ENCODE measurements around the gene COG5. TPM values are rescaled to one million over a fixed set of nuclear protein-coding genes. Genes with fewer than 3 reads are reported as not detected.
"Not testable (repeated sequence)": the region's sequence is repeated elsewhere in the genome, so short reads cannot be mapped to it uniquely, and the experiment has no call there.

The COG5 gene
- total and polyA plus RNA-seq, 10 of the 15 experiments (the other 5 are each of a cell fraction or from before 2014, with no cell fraction given): 5.5 to 27.9 (median 15.6) TPM

DNA sequence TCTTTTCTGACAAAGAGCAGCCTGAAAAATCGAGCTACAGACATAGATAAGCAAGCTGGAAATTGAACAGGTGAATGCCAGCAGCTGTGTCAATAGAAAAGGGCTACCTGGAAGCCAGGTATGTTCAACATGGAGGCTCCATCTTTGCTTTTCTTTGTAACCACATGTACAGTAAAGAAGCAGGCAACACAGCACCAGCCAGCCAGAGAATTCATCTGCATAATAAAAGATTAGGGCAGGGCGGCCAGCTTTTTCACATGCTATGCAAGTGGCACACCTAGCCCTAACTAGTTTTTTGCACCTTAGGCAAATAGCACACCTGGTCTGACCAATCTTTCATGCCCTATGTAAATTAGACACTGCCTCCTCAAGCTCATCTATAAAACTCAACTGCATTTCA is 25.7 kb downstream of the COG5 start (continued):
- TF ChIP-seq BCL3 (IDR thresholded peaks at IDR 0.05; ENCODE audit: borderline replicate concordance, insufficient read depth, low read depth, low read length, poor library complexity, severe bottlenecking) (no peak), IKZF1 (conservative IDR thresholded peaks at IDR 0.05) (no peak), POLR2A (IDR thresholded peaks at IDR 0.05; ENCODE audit: low read depth, low read length) (no peak), ZZZ3 (IDR thresholded peaks at IDR 0.05; ENCODE audit: control insufficient read depth, insufficient read length, low read depth) (no peak)

DNA sequence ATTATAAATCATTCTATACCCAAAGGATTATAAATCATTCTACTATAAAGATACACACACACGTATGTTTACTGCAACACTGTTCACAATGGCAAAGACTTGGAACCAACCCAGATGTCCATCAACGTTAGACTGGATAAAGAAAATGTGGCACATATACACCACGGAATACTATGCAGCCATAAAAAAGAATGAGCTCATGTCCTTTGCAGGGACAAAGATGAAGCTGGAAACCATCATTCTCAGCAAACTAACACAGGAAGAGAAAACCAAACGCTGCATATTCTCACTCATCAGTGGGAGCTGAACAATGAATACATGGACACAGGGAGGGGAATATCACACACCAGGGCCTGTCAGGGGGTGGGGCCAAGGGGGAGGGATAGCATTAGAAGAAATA is 26.5 kb downstream of the COG5 start:
- H2AFZ ChIP-seq (ENCODE audit: control insufficient read depth, low read depth, low read length); H3K9ac ChIP-seq (ENCODE audit: control insufficient read depth, insufficient read depth, low read length); DNase-seq (ENCODE audit: low read depth, low spot score); H3K27ac ChIP-seq (ENCODE audit: control insufficient read depth, insufficient read depth); H3K79me2 ChIP-seq (ENCODE audit: control insufficient read depth, insufficient read depth, low read length); POLR2A ChIA-PET; H3K9me3 ChIP-seq (replicated peaks; ENCODE audit: control insufficient read depth, insufficient read depth, low read length); intact Hi-C loops (cut with micrococcal nuclease; ENCODE audit: unreplicated experiment); SMC1A ChIA-PET (ENCODE audit: uncharacterized antibody, unreplicated experiment); in situ Hi-C loops (cut with MboI); H3K4me1 ChIP-seq (ENCODE audit: control insufficient read depth, insufficient read depth, low read length); H3K4me3 ChIP-seq; H3K4me2 ChIP-seq (ENCODE audit: control insufficient read depth, insufficient read depth); H3K27me3 ChIP-seq (replicated peaks in 1 of 2; ENCODE audit: control insufficient read depth in 2 of 2, insufficient read depth in 2 of 2, low read length in 1 of 2); BruUV-seq (replicated peaks); FAIRE-seq; RAD21 ChIA-PET (ENCODE audit: unreplicated experiment); H3K36me3 ChIP-seq (ENCODE audit: control insufficient read depth in 2 of 2, insufficient read depth in 2 of 2, low read length in 1 of 2); ATAC-seq; H4K20me1 ChIP-seq (ENCODE audit: control insufficient read depth, insufficient read depth): not testable (repeated sequence)
- 95% methylated on average over 4 of the region's 4 CpGs for WGBS (ENCODE audit: insufficient coverage, insufficient replicate concordance, low lambda C conversion rate, missing lambda C conversion rate)
- CTCF ChIA-PET: interaction anchor here (0.6 kb wide), 1 partner anchor 357 kb away, joined by 3 read pairs; no protein-coding TSS in a partner anchor

DNA sequence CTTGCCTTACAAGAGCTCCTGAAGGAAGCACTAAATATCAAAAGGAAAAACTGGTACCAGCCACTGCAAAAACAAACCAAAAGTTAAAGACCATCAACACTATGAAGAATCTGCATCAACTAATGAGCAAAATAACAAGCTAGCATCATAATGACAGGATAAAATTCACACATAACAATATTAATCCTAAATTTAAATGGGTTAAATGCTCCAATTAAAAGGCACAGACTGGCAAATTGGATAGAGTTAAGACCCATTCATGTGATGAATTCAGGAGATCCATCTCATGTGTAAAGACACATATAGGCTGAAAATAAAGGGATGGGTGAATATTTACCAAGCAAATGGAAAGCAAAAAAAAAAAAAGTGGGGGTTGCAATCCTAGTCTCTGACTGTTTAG is 29.6 kb downstream of the COG5 start:
- no TSS peak for BruUV-seq (replicated peaks)
- Histone ChIP-seq H3K4me2 (ENCODE audit: control insufficient read depth, insufficient read depth) (no peak overlapping the region), H3K27me3 (replicated peaks in 1 of 2; ENCODE audit: control insufficient read depth in 2 of 2, insufficient read depth in 2 of 2, low read length in 1 of 2) (no peaks in the 10 kb centered on the region), H3K27ac (ENCODE audit: control insufficient read depth, insufficient read depth) (no peak overlapping the region), H3K9ac (ENCODE audit: control insufficient read depth, insufficient read depth, low read length) (no peak overlapping the region), H3K79me2 (ENCODE audit: control insufficient read depth, insufficient read depth, low read length) (no peaks in the 10 kb centered on the region), H4K20me1 (ENCODE audit: control insufficient read depth, insufficient read depth) (no peaks in the 10 kb centered on the region), H3K36me3 (ENCODE audit: control insufficient read depth in 2 of 2, insufficient read depth in 2 of 2, low read length in 1 of 2) (no peaks in the 10 kb centered on the region; a peak in 1 of 4 replicates), H2AFZ (ENCODE audit: control insufficient read depth, low read depth, low read length) (no peak overlapping the region), H3K4me1 (ENCODE audit: control insufficient read depth, insufficient read depth, low read length) (no peaks in the 10 kb centered on the region), H3K4me3 (no peak overlapping the region), H3K9me3 (replicated peaks; ENCODE audit: control insufficient read depth, insufficient read depth, low read length) (no peaks in the 10 kb centered on the region)
- ChIA-PET SMC1A (ENCODE audit: uncharacterized antibody, unreplicated experiment) (interaction anchor here (0.9 kb wide), 1 partner anchor 71 kb away, joined by 3 read pairs; no protein-coding TSS in a partner anchor), CTCF (no interaction called here), POLR2A (no interaction called here), RAD21 (ENCODE audit: unreplicated experiment) (no interaction called here)
- DNase-seq (ENCODE audit: low read depth, low spot score) (no peak), FAIRE-seq (no peak), ATAC-seq (no peak)
- intact Hi-C loops (cut with micrococcal nuclease; ENCODE audit: unreplicated experiment) (no loop called here), in situ Hi-C loops (cut with MboI) (no loop called here)
- TF ChIP-seq SP1 (IDR thresholded peaks at IDR 0.05; ENCODE audit: low read depth, low read length) (no peak), RELA (IDR thresholded peaks at IDR 0.05; ENCODE audit: borderline replicate concordance, partially characterized antibody) (no peak), ZNF622 (IDR thresholded peaks at IDR 0.05) (no peak), HCFC1 (IDR thresholded peaks at IDR 0.05; ENCODE audit: low read length) (no peak), STAT3 (IDR thresholded peaks at IDR 0.05; ENCODE audit: low read depth, low read length) (no peak), LARP7 (IDR thresholded peaks at IDR 0.05) (no peak), SRF (IDR thresholded peaks at IDR 0.05; ENCODE audit: low read depth in 2 of 2, low read length in 2 of 2) (no peak)
- TF ChIP-seq, protein P1, sequence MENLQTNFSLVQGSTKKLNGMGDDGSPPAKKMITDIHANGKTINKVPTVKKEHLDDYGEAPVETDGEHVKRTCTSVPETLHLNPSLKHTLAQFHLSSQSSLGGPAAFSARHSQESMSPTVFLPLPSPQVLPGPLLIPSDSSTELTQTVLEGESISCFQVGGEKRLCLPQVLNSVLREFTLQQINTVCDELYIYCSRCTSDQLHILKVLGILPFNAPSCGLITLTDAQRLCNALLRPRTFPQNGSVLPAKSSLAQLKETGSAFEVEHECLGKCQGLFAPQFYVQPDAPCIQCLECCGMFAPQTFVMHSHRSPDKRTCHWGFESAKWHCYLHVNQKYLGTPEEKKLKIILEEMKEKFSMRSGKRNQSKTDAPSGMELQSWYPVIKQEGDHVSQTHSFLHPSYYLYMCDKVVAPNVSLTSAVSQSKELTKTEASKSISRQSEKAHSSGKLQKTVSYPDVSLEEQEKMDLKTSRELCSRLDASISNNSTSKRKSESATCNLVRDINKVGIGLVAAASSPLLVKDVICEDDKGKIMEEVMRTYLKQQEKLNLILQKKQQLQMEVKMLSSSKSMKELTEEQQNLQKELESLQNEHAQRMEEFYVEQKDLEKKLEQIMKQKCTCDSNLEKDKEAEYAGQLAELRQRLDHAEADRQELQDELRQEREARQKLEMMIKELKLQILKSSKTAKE (IDR thresholded peaks at IDR 0.05; ENCODE audit: low read depth, poor library complexity, severe bottlenecking): no peak
- TF ChIP-seq, protein P2, sequence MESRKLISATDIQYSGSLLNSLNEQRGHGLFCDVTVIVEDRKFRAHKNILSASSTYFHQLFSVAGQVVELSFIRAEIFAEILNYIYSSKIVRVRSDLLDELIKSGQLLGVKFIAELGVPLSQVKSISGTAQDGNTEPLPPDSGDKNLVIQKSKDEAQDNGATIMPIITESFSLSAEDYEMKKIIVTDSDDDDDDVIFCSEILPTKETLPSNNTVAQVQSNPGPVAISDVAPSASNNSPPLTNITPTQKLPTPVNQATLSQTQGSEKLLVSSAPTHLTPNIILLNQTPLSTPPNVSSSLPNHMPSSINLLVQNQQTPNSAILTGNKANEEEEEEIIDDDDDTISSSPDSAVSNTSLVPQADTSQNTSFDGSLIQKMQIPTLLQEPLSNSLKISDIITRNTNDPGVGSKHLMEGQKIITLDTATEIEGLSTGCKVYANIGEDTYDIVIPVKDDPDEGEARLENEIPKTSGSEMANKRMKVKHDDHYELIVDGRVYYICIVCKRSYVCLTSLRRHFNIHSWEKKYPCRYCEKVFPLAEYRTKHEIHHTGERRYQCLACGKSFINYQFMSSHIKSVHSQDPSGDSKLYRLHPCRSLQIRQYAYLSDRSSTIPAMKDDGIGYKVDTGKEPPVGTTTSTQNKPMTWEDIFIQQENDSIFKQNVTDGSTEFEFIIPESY (IDR thresholded peaks at IDR 0.05): no peak
